Right lobe of liver (tissue), 4 donors: ENCODE measurements around the gene TMEM139.

ENCODE experiments used
- POLR2A ChIP-seq: fragments of 450-650 bp; IDR thresholded peaks from one replicate; pipeline ENCODE4 v1.6.1; 2017; ENCODE audit warnings: antibody characterized with exemption, mild to moderate bottlenecking
- TF ChIP-seq, protein P1 (sequence below), 4 donors: fragments of 200-600 bp in 3 of 4; fragments of 450-650 bp in 1 of 4; IDR thresholded peaks; one replicate each; pipeline versions ENCODE4 v1.5.1 to v1.8.0; 2016 to 2022; ENCODE audit warnings: antibody characterized with exemption in 4 of 4, mild to moderate bottlenecking in 2 of 4
- donor health status: DM: no; HTN: no; CAD: no.
- donor health status: DM: no; HTN: no; CAD: no.
- donor health status: DM: no; HTN: yes; CAD: no.

GRCh38 chr7:143244321-143244720 is 40.4 kb upstream of the TMEM139 start:
- TF ChIP-seq, protein P1, sequence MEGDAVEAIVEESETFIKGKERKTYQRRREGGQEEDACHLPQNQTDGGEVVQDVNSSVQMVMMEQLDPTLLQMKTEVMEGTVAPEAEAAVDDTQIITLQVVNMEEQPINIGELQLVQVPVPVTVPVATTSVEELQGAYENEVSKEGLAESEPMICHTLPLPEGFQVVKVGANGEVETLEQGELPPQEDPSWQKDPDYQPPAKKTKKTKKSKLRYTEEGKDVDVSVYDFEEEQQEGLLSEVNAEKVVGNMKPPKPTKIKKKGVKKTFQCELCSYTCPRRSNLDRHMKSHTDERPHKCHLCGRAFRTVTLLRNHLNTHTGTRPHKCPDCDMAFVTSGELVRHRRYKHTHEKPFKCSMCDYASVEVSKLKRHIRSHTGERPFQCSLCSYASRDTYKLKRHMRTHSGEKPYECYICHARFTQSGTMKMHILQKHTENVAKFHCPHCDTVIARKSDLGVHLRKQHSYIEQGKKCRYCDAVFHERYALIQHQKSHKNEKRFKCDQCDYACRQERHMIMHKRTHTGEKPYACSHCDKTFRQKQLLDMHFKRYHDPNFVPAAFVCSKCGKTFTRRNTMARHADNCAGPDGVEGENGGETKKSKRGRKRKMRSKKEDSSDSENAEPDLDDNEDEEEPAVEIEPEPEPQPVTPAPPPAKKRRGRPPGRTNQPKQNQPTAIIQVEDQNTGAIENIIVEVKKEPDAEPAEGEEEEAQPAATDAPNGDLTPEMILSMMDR (IDR thresholded peaks at IDR 0.05) = no peak
- TF ChIP-seq POLR2A = no peak
